ENCODE data around the gene FRS2. TPM values are rescaled to one million over a fixed set of nuclear protein-coding genes. Genes with fewer than 3 reads are reported as not detected.

Gene FRS2
- polyA plus RNA-seq, 1 donor from 2014 or later: 20.2 TPM

- Histone ChIP-seq H4K20me1 (ENCODE audit: insufficient read depth) (no peaks in the 10 kb centered on the region), H3F3A (ENCODE audit: insufficient read depth, low read length, poor library complexity, severe bottlenecking) (no peaks in the 10 kb centered on the region), H3K4me3 (ENCODE audit: low read length) (no peak within 1 kb of the TSS), H3K4me2 (ENCODE audit: low read length) (no peak within 1 kb of the TSS), H3K27me3 (ENCODE audit: insufficient read depth, low read depth, low read length) (no peaks in the 10 kb centered on the region), H3K9me3 (ENCODE audit: low read length) (no peaks in the 10 kb centered on the region), H3K9ac (ENCODE audit: low read length) (no peak within 1 kb of the TSS), H3K9me2 (ENCODE audit: insufficient read depth, low read length) (no peaks in the 10 kb centered on the region), H3K27ac (ENCODE audit: low read length) (no peak within 1 kb of the TSS), H3K79me2 (replicated peaks; ENCODE audit: insufficient read depth, low read length) (no peaks in the 10 kb centered on the region), H2AFZ (ENCODE audit: low read depth, low read length) (no peak within 1 kb of the TSS), H3K36me3 (ENCODE audit: insufficient read depth, low read length) (no peaks in the 10 kb centered on the region)
- TF ChIP-seq RAD21 (conservative IDR thresholded peaks at IDR 0.05): no peak
- TF ChIP-seq EP300 (conservative IDR thresholded peaks at IDR 0.05; ENCODE audit: poor library complexity, severe bottlenecking): no peak
- no peak for TF ChIP-seq SMC3 (conservative IDR thresholded peaks at IDR 0.05; ENCODE audit: poor library complexity)
- no peak for TF ChIP-seq POLR2AphosphoS5 (IDR thresholded peaks at IDR 0.05)
These were observed 140.5 kb downstream of the FRS2 start, which contains the start of gene LRRC10 for GRCh38 chr12:69610729-69611128. TSS of gene LRRC10 (minus strand) at chr12:69610907. CDS start at chr12:69610838, 69 bp downstream.

DNA sequence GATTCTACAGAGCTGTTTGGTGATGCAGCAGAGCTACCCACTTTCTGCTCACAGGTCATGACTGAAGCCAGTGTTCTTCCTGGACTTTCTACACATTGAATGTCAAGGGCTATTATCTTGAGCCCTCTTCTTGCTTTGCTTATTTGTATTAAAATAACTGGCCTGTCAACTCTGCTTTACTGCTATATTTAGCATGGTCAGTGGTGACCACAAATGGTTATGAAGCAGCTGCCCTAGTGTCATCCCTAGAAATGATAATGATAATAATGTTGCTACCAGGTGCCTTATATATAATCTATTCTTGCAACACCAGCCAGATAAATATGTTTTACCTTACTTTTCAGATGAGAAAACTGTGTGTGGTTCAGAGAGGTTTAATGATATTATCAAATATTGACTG, 143.2 kb downstream of the FRS2 start:
- H3F3A ChIP-seq (ENCODE audit: insufficient read depth, low read length, poor library complexity, severe bottlenecking): no peaks in the 10 kb centered on the region
- no peaks in the 10 kb centered on the region for H3K36me3 ChIP-seq (ENCODE audit: insufficient read depth, low read length)
- TF ChIP-seq MXI1 (conservative IDR thresholded peaks at IDR 0.05; ENCODE audit: poor library complexity, severe bottlenecking) (no peak), RAD21 (conservative IDR thresholded peaks at IDR 0.05) (no peak), EP300 (conservative IDR thresholded peaks at IDR 0.05; ENCODE audit: poor library complexity, severe bottlenecking) (no peak), EZH2 (IDR thresholded peaks at IDR 0.05; ENCODE audit: borderline replicate concordance, insufficient read depth, low read length, poor library complexity, severe bottlenecking) (no peak), TAF1 (IDR thresholded peaks at IDR 0.05; ENCODE audit: low read depth) (no peak), POLR2AphosphoS5 (IDR thresholded peaks at IDR 0.05) (no peak), REST (IDR thresholded peaks at IDR 0.05; ENCODE audit: borderline replicate concordance) (no peak), SMC3 (conservative IDR thresholded peaks at IDR 0.05; ENCODE audit: poor library complexity) (no peak)
- TF ChIP-seq, protein P1, sequence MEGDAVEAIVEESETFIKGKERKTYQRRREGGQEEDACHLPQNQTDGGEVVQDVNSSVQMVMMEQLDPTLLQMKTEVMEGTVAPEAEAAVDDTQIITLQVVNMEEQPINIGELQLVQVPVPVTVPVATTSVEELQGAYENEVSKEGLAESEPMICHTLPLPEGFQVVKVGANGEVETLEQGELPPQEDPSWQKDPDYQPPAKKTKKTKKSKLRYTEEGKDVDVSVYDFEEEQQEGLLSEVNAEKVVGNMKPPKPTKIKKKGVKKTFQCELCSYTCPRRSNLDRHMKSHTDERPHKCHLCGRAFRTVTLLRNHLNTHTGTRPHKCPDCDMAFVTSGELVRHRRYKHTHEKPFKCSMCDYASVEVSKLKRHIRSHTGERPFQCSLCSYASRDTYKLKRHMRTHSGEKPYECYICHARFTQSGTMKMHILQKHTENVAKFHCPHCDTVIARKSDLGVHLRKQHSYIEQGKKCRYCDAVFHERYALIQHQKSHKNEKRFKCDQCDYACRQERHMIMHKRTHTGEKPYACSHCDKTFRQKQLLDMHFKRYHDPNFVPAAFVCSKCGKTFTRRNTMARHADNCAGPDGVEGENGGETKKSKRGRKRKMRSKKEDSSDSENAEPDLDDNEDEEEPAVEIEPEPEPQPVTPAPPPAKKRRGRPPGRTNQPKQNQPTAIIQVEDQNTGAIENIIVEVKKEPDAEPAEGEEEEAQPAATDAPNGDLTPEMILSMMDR (IDR thresholded peaks at IDR 0.05; ENCODE audit: poor library complexity, severe bottlenecking): no peak
- no peak overlapping the region for H3K4me3 ChIP-seq (ENCODE audit: low read length)
- H3K27ac ChIP-seq (ENCODE audit: low read length): no peak overlapping the region
- H3K9me2 ChIP-seq (ENCODE audit: insufficient read depth, low read length): no peaks in the 10 kb centered on the region
- H3K4me2 ChIP-seq (ENCODE audit: low read length): no peak overlapping the region
- no peaks in the 10 kb centered on the region for H3K27me3 ChIP-seq (ENCODE audit: insufficient read depth, low read depth, low read length)
- H3K9me3 ChIP-seq (ENCODE audit: low read length): no peaks in the 10 kb centered on the region
- no peak overlapping the region for H2AFZ ChIP-seq (ENCODE audit: low read depth, low read length)
- no peaks in the 10 kb centered on the region for H4K20me1 ChIP-seq (ENCODE audit: insufficient read depth)
- H3K9ac ChIP-seq (ENCODE audit: low read length): no peak overlapping the region
- no peaks in the 10 kb centered on the region for H3K79me2 ChIP-seq (replicated peaks; ENCODE audit: insufficient read depth, low read length)

Measured in neural cell (in vitro differentiated cells).